ENCODE measurements around the gene CYRIA. TPM values are rescaled to one million over a fixed set of nuclear protein-coding genes. Genes with fewer than 3 reads are reported as not detected.

The CYRIA gene
- total RNA-seq, 2 donors from 2014 or later, result 2.7 to 3.1 TPM

GRCh38 chr2:16680304-16680703 lies 14.7 kb upstream of the CYRIA start:
- Mint-ChIP-seq H3K36me3 (peaks cover 11% of the 10 kb centered on the region in 2 donors), H3K9me3 (peaks cover 4 to 9% of the 10 kb centered on the region in 2 donors), H3K27ac (no peak overlapping the region)
- DNase-seq (ENCODE audit: low spot score in 2 of 2) (no peak), ATAC-seq (no peak)

GRCh38 chr2:16678964-16679363 lies 13.3 kb upstream of the CYRIA start:
- Mint-ChIP-seq H3K9me3 (peaks cover 4 to 9% of the 10 kb centered on the region in 2 donors), H3K27ac (no peak overlapping the region), H3K36me3 (peaks cover 11% of the 10 kb centered on the region in 2 donors)
- DNase-seq (ENCODE audit: low spot score in 2 of 2), result no peak
- ATAC-seq, result no peak

- H3K36me3 Mint-ChIP-seq, result peaks cover 11% of the 10 kb centered on the region in 2 donors
- no peak overlapping the region for H3K27ac Mint-ChIP-seq
- peaks cover 4 to 9% of the 10 kb centered on the region in 2 donors for H3K9me3 Mint-ChIP-seq
- no peak for ATAC-seq
- DNase-seq (ENCODE audit: low spot score in 2 of 2), result no peak
These were observed 12.2 kb upstream of the CYRIA start for GRCh38 chr2:16677875-16678274.

GRCh38 chr2:16675781-16676180 lies 10.1 kb upstream of the CYRIA start:
- no peak for DNase-seq (ENCODE audit: low spot score in 2 of 2)
- H3K36me3 Mint-ChIP-seq, result peaks cover 4 to 11% of the 10 kb centered on the region in 2 donors
- H3K9me3 Mint-ChIP-seq, result peaks cover 4 to 5% of the 10 kb centered on the region in 2 donors
- ATAC-seq, result no peak
- no peak overlapping the region for H3K27ac Mint-ChIP-seq

GRCh38 chr2:16674154-16674553 lies 8.5 kb upstream of the CYRIA start:
- peaks cover 0 to 11% of the 10 kb centered on the region in 2 donors for H3K36me3 Mint-ChIP-seq
- H3K9me3 Mint-ChIP-seq, result peaks cover 4 to 5% of the 10 kb centered on the region in 2 donors
- DNase-seq (ENCODE audit: low spot score in 2 of 2) (no peak), ATAC-seq (no peak)
- no peak overlapping the region for H3K27ac Mint-ChIP-seq

GRCh38 chr2:16671760-16672159 lies 6.1 kb upstream of the CYRIA start:
- DNase-seq (ENCODE audit: low spot score in 2 of 2) (no peak), ATAC-seq (no peak)
- no peaks in the 10 kb centered on the region for H3K9me3 Mint-ChIP-seq
- no peaks in the 10 kb centered on the region for H3K36me3 Mint-ChIP-seq
- H3K27ac Mint-ChIP-seq, result no peak overlapping the region

GRCh38 chr2:16669388-16669787 lies 3.8 kb upstream of the CYRIA start:
- H3K9me3 Mint-ChIP-seq, result no peaks in the 10 kb centered on the region
- no peak overlapping the region for H3K27ac Mint-ChIP-seq
- no peak for ATAC-seq
- no peak for DNase-seq (ENCODE audit: low spot score in 2 of 2)
- peaks cover 0 to 12% of the 10 kb centered on the region in 2 donors for H3K36me3 Mint-ChIP-seq

GRCh38 chr2:16666449-16666801 lies 791 bp upstream of the CYRIA start:
- Mint-ChIP-seq H3K9me3 (no peaks in the 10 kb centered on the region), H3K36me3 (peaks cover 0 to 26% of the 10 kb centered on the region in 2 donors), H3K27ac (peak overlapping the region; percentile 78 to 87)
- peak; percentile 66 to 74 for ATAC-seq
- no peak for DNase-seq (ENCODE audit: low spot score in 2 of 2)

GRCh38 chr2:16664809-16665747 lies 556 bp downstream of the CYRIA start:
- Mint-ChIP-seq H3K36me3 (peaks cover 0 to 26% of the 10 kb centered on the region in 2 donors), H3K9me3 (no peaks in the 10 kb centered on the region), H3K27ac (no peak overlapping the region)
- ATAC-seq, result no peak
- DNase-seq (ENCODE audit: low spot score in 2 of 2), result no peak

- no peak overlapping the region for H3K27ac Mint-ChIP-seq
- H3K9me3 Mint-ChIP-seq, result no peaks in the 10 kb centered on the region
- ATAC-seq (no peak), DNase-seq (ENCODE audit: low spot score in 2 of 2) (no peak)
- H3K36me3 Mint-ChIP-seq, result peaks cover 0 to 26% of the 10 kb centered on the region in 2 donors
These were observed 1.4 kb downstream of the CYRIA start for GRCh38 chr2:16664052-16664731.

GRCh38 chr2:16663121-16663905 lies 2.3 kb downstream of the CYRIA start:
- DNase-seq (ENCODE audit: low spot score in 2 of 2), result no peak
- ATAC-seq, result no peak

GRCh38 chr2:16661936-16662839 lies 3.4 kb downstream of the CYRIA start:
- DNase-seq (ENCODE audit: low spot score in 2 of 2) (no peak), ATAC-seq (no peak)
- Mint-ChIP-seq H3K9me3 (no peaks in the 10 kb centered on the region), H3K36me3 (peaks cover 0 to 31% of the 10 kb centered on the region in 2 donors), H3K27ac (no peak overlapping the region)

More at GRCh38 chr2:16663121-16663905, 2.3 kb downstream of the CYRIA start:
- H3K27ac Mint-ChIP-seq, result no peak overlapping the region
- H3K36me3 Mint-ChIP-seq, result peaks cover 0 to 31% of the 10 kb centered on the region in 2 donors
- H3K9me3 Mint-ChIP-seq, result no peaks in the 10 kb centered on the region

GRCh38 chr2:16661526-16661925 lies 4.1 kb downstream of the CYRIA start:
- Mint-ChIP-seq H3K9me3 (no peaks in the 10 kb centered on the region), H3K36me3 (peaks cover 0 to 31% of the 10 kb centered on the region in 2 donors)

GRCh38 chr2:16660556-16660955 lies 5.1 kb downstream of the CYRIA start:
- DNase-seq (ENCODE audit: low spot score in 2 of 2), result no peak
- peaks cover 0 to 26% of the 10 kb centered on the region in 2 donors for H3K36me3 Mint-ChIP-seq
- H3K27ac Mint-ChIP-seq, result no peak overlapping the region
- H3K9me3 Mint-ChIP-seq, result no peaks in the 10 kb centered on the region
- no peak for ATAC-seq

More at GRCh38 chr2:16661526-16661925, 4.1 kb downstream of the CYRIA start:
- ATAC-seq (no peak), DNase-seq (ENCODE audit: low spot score in 2 of 2) (no peak)
- H3K27ac Mint-ChIP-seq, result no peak overlapping the region

GRCh38 chr2:16660114-16660513 lies 5.5 kb downstream of the CYRIA start:
- Mint-ChIP-seq H3K36me3 (peaks cover 0 to 26% of the 10 kb centered on the region in 2 donors), H3K9me3 (no peaks in the 10 kb centered on the region), H3K27ac (no peak overlapping the region)
- ATAC-seq, result no peak
- DNase-seq (ENCODE audit: low spot score in 2 of 2), result no peak
